Activated CD4-positive, alpha-beta T cell treated with anti-CD3 and anti-CD28 coated beads for 48 hours (primary cell): Measurements from ENCODE around the gene PROSER3.
"Not testable (repeated sequence)": the region's sequence is repeated elsewhere in the genome, so short reads cannot be mapped to it uniquely, and the experiment has no call there.

Source experiments
- DNase-seq: peaks from one replicate; pipeline ENCODE4 v3.0.0-alpha.2; 2020

The PROSER3 gene

GRCh38 chr19:35755550-35756376 lies 2.2 kb upstream of the PROSER3 start:
- DNase-seq = peak; percentile 71

GRCh38 chr19:35756377-35757230 lies 1.4 kb upstream of the PROSER3 start, which contains the start of gene HSPB6:
HSPB6 (minus strand) TSS chr19:35757029; CDS start chr19:35757008, 21 bp downstream.
- no peak for DNase-seq

GRCh38 chr19:35757231-35757748 lies 686 bp upstream of the PROSER3 start:
- peak; percentile 55 for DNase-seq

GRCh38 chr19:35759697-35760096 lies 1.7 kb downstream of the PROSER3 start:
- no peak for DNase-seq

GRCh38 chr19:35760711-35761349 lies 2.9 kb downstream of the PROSER3 start:
- no peak for DNase-seq

GRCh38 chr19:35764432-35765315 lies 6.7 kb downstream of the PROSER3 start:
- DNase-seq = no peak

- DNase-seq = no peak
Measured at GRCh38 chr19:35766571-35767104, 8.7 kb downstream of the PROSER3 start.

- no peak for DNase-seq
Measured at GRCh38 chr19:35767288-35768081, 9.5 kb downstream of the PROSER3 start.

GRCh38 chr19:35768082-35768421 lies 10.1 kb downstream of the PROSER3 start:
- no peak for DNase-seq

GRCh38 chr19:35772362-35772761 lies 14.4 kb downstream of the PROSER3 start:
- not testable (repeated sequence) for DNase-seq

- DNase-seq = no peak
Measured at GRCh38 chr19:35773020-35773806, 15.2 kb downstream of the PROSER3 start.

GRCh38 chr19:35774274-35775045 lies 16.5 kb downstream of the PROSER3 start:
- no peak for DNase-seq

GRCh38 chr19:35775046-35775297 lies 17.0 kb downstream of the PROSER3 start:
- DNase-seq = no peak

GRCh38 chr19:35775298-35776101 lies 17.5 kb downstream of the PROSER3 start, which contains the start of gene ARHGAP33:
ARHGAP33 (plus strand) TSS chr19:35775564; CDS start chr19:35775659, 95 bp downstream.
- DNase-seq = peak; percentile 100

GRCh38 chr19:35776102-35776788 lies 18.3 kb downstream of the PROSER3 start:
- DNase-seq = no peak

- DNase-seq = no peak
Measured at GRCh38 chr19:35777086-35777841, 19.3 kb downstream of the PROSER3 start.

- no peak for DNase-seq
Measured at GRCh38 chr19:35777961-35778360, 20.0 kb downstream of the PROSER3 start.
